Glomerular visceral epithelial cell (primary cell): ENCODE results near the gene OR3A1.
"Not testable (repeated sequence)": the region's sequence is repeated elsewhere in the genome, so short reads cannot be mapped to it uniquely, and the experiment has no call there.

Experiments
- DNase-seq: peaks from one replicate; pipeline ENCODE4 v3.0.0-alpha.2; 2016; ENCODE audit errors: extremely low spot score

Gene OR3A1, protein sequence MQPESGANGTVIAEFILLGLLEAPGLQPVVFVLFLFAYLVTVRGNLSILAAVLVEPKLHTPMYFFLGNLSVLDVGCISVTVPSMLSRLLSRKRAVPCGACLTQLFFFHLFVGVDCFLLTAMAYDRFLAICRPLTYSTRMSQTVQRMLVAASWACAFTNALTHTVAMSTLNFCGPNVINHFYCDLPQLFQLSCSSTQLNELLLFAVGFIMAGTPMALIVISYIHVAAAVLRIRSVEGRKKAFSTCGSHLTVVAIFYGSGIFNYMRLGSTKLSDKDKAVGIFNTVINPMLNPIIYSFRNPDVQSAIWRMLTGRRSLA

DNA sequence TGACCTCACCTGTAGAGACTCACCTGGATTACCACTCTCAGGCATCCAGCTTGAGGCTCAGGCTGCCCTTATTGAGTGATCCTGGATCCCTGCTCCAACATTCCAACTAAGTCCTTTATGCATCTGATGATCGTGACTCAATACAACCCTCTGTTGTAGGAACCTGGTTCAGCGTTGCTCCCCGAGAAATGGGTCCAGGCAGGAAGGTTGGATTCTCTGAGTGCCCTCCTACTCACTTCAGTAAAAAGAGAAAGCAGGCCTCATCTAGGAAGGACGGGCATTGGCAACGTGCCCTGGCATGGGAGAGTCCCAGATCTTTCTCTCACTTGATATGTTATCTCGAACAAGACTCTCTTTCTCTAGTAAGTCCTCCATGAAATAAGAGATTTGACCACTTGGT, at the start of gene OR3A1:
OR3A1 (minus strand) TSS at position 101 of the 400 bp plus-strand sequence. CDS start 5,778 bp downstream, outside the sequence.
- DNase-seq = no peak

DNA sequence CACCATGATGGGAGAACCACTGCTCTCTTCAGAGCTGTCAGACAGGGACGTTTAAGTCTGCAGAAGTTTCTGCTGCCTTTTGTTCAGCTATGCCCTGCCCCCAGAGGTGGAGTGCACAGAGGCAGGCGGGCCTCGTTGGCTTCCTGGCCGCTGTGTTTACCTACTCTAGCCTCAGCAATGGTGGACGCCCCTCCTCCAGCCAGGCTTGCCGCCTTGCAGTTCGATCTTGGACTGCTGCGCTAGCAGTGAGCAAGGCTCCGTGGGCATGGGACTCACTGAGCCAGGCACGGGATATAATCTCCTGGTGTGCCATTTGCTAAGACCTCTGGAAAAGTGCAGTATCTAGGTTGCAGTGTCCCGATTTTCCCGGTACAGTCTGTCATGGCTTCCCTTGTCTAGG, 44.6 kb upstream of the OR3A1 start:
- DNase-seq = not testable (repeated sequence)

DNA sequence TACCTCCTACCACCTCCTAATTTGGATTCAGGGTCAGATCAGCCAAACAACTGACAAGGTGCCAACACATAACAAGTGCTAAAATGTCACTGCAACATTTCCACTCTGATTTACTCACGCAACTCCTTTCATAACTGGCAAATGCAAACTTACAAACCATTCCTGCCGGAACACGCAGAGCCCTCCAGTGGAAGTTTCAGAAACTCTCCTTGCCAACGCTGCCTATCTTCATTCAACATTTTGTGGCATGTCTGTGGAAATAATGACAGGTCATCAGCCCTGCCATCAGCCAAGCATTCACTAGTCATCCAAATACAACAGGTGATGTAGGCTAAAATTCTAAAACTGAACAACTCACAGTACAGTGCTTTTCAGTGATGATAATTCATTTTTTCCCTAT, 37.7 kb upstream of the OR3A1 start:
- DNase-seq = no peak

DNA sequence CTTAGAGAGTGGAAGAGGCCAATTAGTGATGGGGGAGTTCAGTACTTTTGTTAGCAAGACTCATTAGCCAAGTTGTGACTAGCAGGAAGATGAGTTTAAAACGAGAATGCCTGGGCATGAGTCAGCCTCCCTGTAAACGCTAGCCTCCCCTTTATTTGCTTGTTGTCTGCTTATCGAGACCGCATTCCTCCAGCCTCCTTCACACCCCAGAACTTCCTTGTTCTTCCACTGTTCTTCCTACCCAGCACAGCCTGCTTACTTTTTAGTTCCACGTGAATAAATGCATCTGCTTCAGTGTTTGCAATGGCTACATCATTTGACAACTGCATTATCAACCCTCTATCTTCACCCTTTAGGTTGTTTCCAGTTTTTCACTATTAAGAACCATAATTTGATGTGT, 20.2 kb upstream of the OR3A1 start:
- no peak for DNase-seq

DNA sequence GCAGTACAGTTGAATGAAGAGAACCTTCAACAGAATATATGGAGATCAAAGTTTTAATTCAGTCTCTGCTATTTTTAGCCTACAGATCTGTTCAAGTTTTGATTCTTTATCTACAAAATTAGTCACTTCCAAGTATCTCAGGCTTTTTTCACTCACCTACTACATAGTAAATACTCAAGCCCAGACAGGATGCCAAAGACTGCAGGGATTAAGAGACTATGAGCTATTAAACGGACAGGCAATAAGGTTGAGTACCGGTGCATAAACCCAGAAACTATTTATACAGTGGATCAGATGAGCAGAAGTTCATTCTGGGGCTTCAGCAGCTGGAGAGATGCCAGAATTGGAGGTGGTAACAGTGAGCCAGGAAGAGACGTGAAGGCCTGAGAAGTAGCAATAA, 18.7 kb upstream of the OR3A1 start:
- DNase-seq = no peak

DNA sequence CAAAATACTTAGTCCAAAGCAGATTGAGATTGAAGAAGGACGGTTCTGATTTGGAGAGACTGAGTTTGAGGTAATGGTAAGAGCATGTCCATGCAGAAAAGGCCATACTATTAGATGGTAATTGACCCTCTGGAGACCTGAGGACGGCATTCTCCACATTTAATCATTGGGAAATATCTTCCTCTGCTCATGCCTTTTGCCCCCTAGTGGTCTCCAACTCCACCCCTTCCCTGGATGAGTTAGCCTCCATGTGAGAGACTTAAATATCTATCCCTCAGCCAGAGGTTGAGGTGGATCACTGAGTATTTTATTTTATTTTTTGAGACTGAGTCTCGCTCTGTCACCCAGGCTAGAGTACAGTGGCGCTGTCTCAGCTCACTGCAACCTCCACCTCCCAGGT, 10.4 kb upstream of the OR3A1 start:
- DNase-seq = no peak

DNA sequence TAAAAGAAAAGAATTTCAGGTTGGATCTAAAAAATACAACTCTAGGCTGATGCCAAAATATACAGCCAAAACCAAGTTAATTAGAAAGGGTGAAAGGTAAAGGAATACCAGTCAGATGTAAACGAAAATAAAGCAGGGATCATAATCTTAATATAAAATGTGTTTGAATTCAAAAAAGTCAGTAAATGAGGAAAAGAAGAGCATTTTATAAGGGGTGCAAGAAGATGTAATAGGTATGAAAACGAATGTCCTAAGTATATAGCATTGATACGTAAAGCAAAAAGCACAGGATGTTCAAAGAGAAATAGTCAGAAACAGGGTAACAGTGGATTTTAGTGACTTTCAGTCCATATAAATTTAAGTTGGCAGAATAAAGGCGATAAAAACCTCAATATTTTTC, 2.5 kb downstream of the OR3A1 start:
- no peak for DNase-seq

DNA sequence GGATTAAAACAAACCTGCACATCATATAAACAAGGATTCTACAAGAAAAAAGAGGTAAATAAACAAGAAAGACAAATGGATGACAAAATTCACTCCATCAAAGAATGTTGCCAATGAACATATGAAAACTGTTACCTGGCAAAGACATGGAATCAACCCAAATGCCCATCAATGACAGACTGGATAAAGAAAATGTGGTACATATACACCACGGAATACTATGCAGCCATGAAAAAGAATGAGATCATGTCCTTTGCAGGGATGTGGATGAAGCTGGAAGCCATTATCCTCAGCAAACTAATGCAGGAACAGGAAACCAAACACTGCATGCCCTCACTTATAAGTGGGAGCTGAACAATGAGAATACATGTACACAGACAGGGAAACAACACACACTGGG, 4.6 kb downstream of the OR3A1 start:
- not testable (repeated sequence) for DNase-seq

DNA sequence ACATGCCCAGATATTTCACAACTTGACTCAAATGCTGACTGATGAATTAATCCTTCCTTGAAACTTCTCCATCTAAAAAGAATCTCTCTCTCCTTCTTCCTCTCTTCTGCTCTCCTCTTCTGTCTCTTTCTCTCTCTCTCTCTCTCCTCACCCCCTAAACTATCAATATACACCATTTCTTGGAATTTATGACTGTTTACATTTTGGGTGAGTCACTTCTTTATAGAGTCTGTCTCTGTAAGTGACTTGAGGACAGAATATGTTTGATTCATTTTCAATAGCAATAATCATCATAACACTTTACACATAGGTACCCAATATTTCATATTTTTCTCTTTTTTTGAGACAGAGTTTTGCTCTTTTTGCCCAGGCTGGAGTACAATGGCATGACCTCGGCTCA, 15.3 kb downstream of the OR3A1 start:
- no peak for DNase-seq

DNA sequence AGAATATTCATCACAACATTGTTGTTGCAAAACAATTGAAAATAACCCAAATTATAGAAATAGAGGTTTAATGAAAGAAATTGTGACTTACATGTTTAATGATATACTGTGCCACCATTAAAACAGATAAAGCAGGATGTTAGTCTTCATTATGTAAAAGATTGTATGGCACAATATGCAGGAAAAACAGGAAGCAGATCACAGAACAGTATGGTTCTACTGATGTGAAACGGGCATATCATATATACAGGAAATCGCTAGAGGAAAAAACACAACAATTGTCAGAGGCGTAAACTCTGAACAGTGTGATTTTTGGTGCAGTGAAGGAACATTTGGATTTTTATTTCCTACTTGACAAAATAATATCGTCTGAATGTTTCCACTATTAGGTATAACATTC, 22.0 kb downstream of the OR3A1 start:
- DNase-seq = no peak

DNA sequence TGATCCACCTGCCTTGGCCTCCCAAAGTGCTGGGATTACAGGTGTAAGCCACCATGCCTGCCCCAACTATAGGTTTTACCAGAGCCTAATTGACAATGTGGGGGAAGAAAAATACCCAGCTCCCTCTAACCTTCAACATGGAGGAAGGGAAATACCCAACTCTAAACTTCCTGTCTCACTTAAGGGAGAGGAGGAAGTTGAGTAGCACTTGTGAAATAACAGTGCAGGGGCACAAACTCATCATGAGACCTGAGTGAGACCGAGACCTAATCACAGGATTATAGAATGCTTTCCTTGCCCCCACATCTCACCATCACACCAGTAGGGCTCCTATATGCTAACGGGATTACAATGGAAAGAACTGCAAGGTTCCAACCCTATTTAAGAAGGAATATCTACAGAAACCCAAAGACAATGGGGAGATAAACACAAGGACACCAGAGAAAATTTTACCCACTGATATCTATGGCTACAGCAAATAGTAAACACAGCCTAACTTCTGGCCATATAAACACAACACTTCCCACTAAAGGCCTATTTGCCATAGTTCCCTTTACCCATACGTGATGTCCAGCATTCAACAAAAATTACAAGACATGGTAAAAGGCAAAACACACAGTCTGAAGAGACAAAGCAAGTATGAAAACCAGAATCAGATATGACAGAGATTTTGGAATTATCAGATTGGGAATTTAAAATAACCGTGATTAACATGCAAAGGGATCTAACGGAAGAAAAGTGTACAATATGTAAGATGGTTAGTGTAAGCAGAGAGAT, 26.9 kb downstream of the OR3A1 start:
- no peak for DNase-seq

DNA sequence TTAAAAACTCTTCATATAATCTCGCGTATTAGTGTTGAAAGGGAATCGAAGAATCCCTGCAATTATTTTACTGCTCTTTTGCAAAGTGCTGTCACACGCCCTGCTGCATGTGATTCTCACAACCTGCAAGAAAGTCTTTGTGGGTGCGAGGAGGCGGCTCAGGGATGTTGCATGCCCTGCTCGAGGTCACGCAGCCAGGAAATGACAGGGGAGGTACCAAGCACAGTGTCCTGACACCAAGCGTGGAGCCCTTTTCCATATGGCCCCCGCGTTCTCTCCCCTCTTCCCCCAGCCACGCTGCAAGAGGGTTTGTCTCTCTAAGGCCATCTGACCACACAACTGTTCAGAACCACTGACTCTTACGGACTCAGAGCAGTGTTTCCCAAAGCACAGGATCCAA, 37.6 kb downstream of the OR3A1 start:
- DNase-seq = no peak

DNA sequence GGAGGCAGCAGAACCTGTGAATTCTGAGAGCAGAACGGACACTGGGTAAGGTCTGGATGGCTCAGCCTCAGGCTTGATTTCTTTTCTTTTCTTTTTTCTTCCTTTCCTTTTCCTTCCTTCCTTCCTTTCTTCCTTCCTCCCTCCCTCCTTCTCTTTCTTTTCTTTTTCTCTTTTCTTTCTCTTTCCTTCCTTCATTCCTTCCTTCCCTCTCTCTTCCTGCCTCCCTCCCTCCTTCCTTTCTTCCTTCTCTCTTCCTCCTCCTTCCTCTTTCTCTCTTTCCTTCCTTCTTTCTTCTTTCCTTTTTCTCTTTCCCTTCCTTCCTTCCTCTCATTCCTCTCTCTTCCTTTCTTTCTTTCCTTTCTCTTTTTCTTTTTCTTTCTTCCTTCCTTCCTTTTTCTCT, 38.0 kb downstream of the OR3A1 start:
- no peak for DNase-seq

DNA sequence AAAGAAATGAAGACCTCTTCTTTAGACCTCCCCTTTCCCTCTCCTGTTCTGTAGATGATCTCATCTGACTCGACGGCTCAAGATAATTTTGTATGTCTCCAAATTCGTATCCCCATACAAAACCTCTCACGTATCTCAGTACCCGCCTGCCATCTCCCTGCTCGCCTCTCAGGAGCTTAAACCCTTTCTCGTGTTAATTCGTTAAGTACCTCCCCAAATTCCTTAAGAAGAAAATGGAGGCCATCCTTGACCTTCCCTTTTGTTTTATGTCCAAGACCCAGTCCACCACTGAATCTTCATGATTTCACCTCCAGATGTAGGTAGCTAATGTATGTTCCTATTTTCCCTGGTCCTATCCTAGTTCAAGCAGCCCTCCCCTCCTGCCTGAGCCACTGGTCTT, 41.6 kb downstream of the OR3A1 start:
- DNase-seq = no peak

DNA sequence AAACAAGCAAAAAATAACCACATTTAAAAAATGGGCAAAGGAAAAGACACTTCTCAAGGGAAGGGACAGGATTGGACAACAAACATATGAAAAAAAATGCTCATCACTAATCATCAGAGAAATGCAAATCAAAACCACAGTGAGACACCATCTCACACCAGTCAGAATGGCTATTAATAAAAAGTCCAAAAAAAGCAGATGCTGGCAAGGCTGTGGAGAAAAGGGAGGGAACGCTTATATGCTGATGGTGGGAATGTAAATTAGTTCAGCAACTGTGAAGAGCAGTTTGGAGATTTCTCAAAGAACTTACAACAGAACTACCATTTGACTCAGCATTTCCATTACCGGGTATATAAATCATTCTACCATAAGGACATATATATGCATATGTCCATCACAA, 49.1 kb downstream of the OR3A1 start:
- not testable (repeated sequence) for DNase-seq

DNA sequence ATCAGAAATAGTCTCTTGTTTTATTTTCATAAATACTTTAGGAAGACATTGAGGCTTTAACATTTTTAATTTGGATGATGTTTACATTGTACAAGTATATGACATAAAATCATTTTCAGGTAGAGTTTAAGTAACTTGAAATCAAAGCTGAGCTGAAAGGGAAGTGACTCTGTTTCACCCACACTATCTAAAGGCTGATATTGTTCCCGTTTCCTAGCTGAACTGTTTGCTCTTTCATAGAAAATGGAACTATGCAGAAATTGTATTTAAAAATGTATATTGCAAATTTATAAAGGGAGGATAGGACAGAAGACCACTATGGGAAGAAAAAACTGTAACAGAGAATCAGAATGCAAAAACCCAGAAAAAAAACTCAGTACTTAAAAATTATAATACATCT, 53.3 kb downstream of the OR3A1 start:
- DNase-seq = not testable (repeated sequence)

DNA sequence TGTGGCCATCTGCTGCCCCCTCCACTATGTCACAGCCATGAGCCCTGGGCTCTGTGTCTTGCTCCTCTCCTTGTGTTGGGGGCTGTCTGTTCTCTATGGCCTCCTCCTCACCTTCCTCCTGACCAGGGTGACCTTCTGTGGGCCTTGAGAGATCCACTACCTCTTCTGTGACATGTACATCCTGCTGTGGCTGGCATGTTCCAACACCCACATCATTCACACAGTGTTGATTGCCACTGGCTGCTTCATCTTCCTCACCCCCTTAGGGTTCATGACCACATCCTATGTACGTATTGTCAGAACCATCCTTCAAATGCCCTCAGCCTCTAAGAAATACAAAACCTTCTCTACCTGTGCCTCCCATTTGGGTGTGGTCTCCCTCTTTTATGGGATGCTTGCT, 57.1 kb downstream of the OR3A1 start:
- not testable (repeated sequence) for DNase-seq
